ENCODE data around the gene CUBN. TPM values are rescaled to one million over a fixed set of nuclear protein-coding genes. Genes with fewer than 3 reads are reported as not detected.

The CUBN gene

DNA sequence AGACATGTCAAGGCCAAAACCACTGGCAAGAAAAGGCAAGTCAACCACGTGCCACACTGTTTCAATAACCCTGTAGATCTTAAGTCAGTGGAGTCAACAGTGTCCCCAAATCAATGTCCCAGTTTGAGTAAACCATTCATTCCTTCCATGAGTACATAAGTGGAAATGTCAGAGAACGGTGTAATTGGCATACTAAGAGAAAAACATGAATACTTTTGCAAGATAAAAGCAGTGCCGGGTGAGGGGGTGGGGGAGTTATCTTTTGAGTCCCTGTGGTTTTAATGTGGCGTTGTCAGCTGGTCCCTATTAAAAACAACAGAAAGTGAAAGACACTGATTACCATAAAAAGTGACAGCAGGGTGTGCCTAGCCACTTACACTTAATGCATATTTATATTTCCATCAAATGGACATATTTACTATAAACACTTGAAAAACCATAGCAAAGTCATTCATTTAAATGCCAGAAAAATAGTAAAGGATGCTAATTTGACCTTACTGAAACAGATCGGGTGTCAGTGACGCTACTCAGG lies 350.2 kb downstream of the CUBN start:
- H3K4me1 ChIP-seq (ENCODE audit: control insufficient read depth, low read depth, low read length), result no peaks in the 10 kb centered on the region
- DNase-seq, result no peak
- no peak overlapping the region for H3K9ac ChIP-seq (ENCODE audit: low read length)
- no peak overlapping the region for H2BK15ac ChIP-seq (replicated peaks; ENCODE audit: low read depth)
- no CpG with 5 or more reads among the region's 6 CpGs for WGBS (ENCODE audit: extremely low coverage, insufficient coverage, low lambda C conversion rate)
- no peak overlapping the region for H2BK5ac ChIP-seq (ENCODE audit: low read length)
- no peak overlapping the region for H4K8ac ChIP-seq (ENCODE audit: low read depth, low read length)
- no peak overlapping the region for H3K18ac ChIP-seq (ENCODE audit: low read length)
- no peak overlapping the region for H2BK120ac ChIP-seq (ENCODE audit: low read depth, low read length)
- no peak overlapping the region for H3K23ac ChIP-seq (ENCODE audit: low read length)
- H3K27me3 ChIP-seq (ENCODE audit: insufficient read depth, low read length, poor library complexity), result no peaks in the 10 kb centered on the region
- H4K5ac ChIP-seq (ENCODE audit: low read length), result no peak overlapping the region
- no peaks in the 10 kb centered on the region for H3K36me3 ChIP-seq (ENCODE audit: control insufficient read depth, insufficient read depth, low read length)
- H3K79me2 ChIP-seq (ENCODE audit: control insufficient read depth, insufficient read depth, low read length), result no peaks in the 10 kb centered on the region
- no peak overlapping the region for H3K56ac ChIP-seq (ENCODE audit: low read length)
- no peak overlapping the region for H2AK5ac ChIP-seq (ENCODE audit: low read length)
- H3K27ac ChIP-seq (ENCODE audit: low read depth, low read length), result no peak overlapping the region
- H3K4me3 ChIP-seq (ENCODE audit: low read length), result no peak overlapping the region
- peaks cover 1% of the 10 kb centered on the region for H3K79me1 ChIP-seq (ENCODE audit: low read length)
- H3K4ac ChIP-seq (ENCODE audit: low read depth, low read length), result no peak overlapping the region
- no peak overlapping the region for H3K4me2 ChIP-seq (ENCODE audit: low read length)

DNA sequence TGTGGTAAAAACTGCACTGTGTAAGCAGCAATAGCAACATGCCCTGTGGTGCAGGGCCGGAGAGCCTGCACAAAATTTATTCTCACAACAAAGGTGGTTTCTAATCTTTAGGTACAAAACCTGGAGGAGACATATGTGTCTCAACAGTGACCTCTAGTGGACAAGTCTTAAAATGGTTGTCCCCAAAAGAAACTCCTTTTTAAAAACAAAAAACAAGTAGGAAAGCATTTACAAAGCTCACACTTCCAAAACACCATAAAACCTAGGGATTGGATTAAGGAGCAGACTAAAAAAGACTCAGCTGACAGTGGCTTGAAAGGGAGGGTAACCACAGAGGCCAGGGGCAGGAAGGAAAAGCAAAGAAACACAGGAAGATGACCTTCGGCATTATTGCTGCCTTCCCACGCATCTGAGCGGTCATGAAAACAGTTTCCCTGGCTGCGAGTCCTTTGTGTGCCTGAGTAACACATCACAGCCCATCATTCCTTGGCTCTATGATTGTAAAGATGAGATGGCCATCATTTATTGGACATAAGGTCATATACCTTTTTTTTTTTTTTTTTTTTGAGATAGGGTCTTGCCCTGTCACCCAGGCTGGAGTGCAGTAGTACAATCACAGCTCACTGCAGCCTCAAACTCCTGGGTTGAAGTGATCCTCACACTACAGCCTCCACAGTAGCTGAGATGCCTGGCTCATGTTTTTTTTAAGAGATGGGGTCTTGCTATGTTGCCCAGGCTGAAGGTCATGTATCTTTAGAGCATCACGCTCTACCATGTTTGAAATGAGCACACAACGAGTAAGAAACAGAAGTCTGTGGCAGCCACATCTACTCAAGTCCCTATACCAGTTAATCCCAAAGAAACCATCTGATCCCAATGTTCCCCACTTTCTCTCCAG lies 351.9 kb downstream of the CUBN start:
- no peak overlapping the region for H2BK5ac ChIP-seq (ENCODE audit: low read length)
- no peak overlapping the region for H2BK120ac ChIP-seq (ENCODE audit: low read depth, low read length)
- no peak overlapping the region for H2BK15ac ChIP-seq (replicated peaks; ENCODE audit: low read depth)
- no peaks in the 10 kb centered on the region for H3K4me1 ChIP-seq (ENCODE audit: control insufficient read depth, low read depth, low read length)
- H3K23ac ChIP-seq (ENCODE audit: low read length), result no peak overlapping the region
- H3K4me3 ChIP-seq (ENCODE audit: low read length), result no peak overlapping the region
- no peak overlapping the region for H3K4me2 ChIP-seq (ENCODE audit: low read length)
- H3K79me1 ChIP-seq (ENCODE audit: low read length), result peaks cover 1% of the 10 kb centered on the region
- no peak overlapping the region for H3K18ac ChIP-seq (ENCODE audit: low read length)
- no peaks in the 10 kb centered on the region for H3K27me3 ChIP-seq (ENCODE audit: insufficient read depth, low read length, poor library complexity)
- no peak overlapping the region for H3K27ac ChIP-seq (ENCODE audit: low read depth, low read length)
- H3K36me3 ChIP-seq (ENCODE audit: control insufficient read depth, insufficient read depth, low read length), result no peaks in the 10 kb centered on the region
- H3K79me2 ChIP-seq (ENCODE audit: control insufficient read depth, insufficient read depth, low read length), result no peaks in the 10 kb centered on the region
- H3K9ac ChIP-seq (ENCODE audit: low read length), result no peak overlapping the region
- H3K4ac ChIP-seq (ENCODE audit: low read depth, low read length), result no peak overlapping the region
- peak; percentile 64 for DNase-seq
- H4K8ac ChIP-seq (ENCODE audit: low read depth, low read length), result no peak overlapping the region
- peak overlapping the region; percentile 17 for H3K56ac ChIP-seq (ENCODE audit: low read length)
- no peak overlapping the region for H2AK5ac ChIP-seq (ENCODE audit: low read length)
- WGBS (ENCODE audit: extremely low coverage, insufficient coverage, low lambda C conversion rate), result no CpG with 5 or more reads among the region's 7 CpGs
- H4K5ac ChIP-seq (ENCODE audit: low read length), result no peak overlapping the region

DNA sequence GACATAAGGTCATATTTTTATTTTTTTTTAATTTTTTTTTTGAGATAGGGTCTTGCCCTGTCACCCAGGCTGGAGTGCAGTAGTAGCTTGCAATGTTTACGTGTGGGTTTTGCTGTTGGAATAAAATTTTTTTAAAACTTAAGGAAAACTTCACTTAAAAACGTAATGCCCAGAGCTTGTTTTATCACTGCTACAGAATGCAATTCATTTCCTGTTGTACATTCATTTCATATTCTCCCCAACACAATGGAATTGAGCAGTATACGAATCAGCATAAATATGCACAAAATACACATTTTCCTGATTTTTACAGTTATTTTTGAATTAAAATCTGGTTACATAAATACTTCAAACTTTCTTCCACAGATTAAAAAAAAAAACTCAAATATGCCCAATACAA lies 352.7 kb downstream of the CUBN start:
- Histone ChIP-seq H4K5ac (ENCODE audit: low read length) (no peak overlapping the region), H3K79me2 (ENCODE audit: control insufficient read depth, insufficient read depth, low read length) (no peaks in the 10 kb centered on the region), H3K4me2 (ENCODE audit: low read length) (no peak overlapping the region), H3K56ac (ENCODE audit: low read length) (no peak overlapping the region), H3K27me3 (ENCODE audit: insufficient read depth, low read length, poor library complexity) (no peaks in the 10 kb centered on the region), H2BK15ac (replicated peaks; ENCODE audit: low read depth) (no peak overlapping the region), H3K79me1 (ENCODE audit: low read length) (peaks cover 1% of the 10 kb centered on the region), H3K4ac (ENCODE audit: low read depth, low read length) (no peak overlapping the region), H3K4me3 (ENCODE audit: low read length) (no peak overlapping the region), H3K23ac (ENCODE audit: low read length) (no peak overlapping the region), H3K18ac (ENCODE audit: low read length) (no peak overlapping the region), H3K36me3 (ENCODE audit: control insufficient read depth, insufficient read depth, low read length) (no peaks in the 10 kb centered on the region), H2BK5ac (ENCODE audit: low read length) (no peak overlapping the region), H3K27ac (ENCODE audit: low read depth, low read length) (no peak overlapping the region), H3K4me1 (ENCODE audit: control insufficient read depth, low read depth, low read length) (no peaks in the 10 kb centered on the region), H4K8ac (ENCODE audit: low read depth, low read length) (no peak overlapping the region), H2AK5ac (ENCODE audit: low read length) (no peak overlapping the region), H3K9ac (ENCODE audit: low read length) (no peak overlapping the region), H2BK120ac (ENCODE audit: low read depth, low read length) (no peak overlapping the region)
- no peak for DNase-seq
- no CpG with 5 or more reads among the region's 3 CpGs for WGBS (ENCODE audit: extremely low coverage, insufficient coverage, low lambda C conversion rate)

Small RNAs within 50 kb of the gene (small RNA-seq; reads per million reads assigned to genes)
- not detected for gene AC067747.1 (ENCODE audit: insufficient read depth)
